ENCODE results near the gene ARHGEF10L. TPM values are rescaled to one million over a fixed set of nuclear protein-coding genes. Genes with fewer than 3 reads are reported as not detected.

ARHGEF10L gene
- total RNA-seq, 1 donor, result 39.1 TPM

GRCh38 chr1:17710889-17711576, 171.5 kb downstream of the ARHGEF10L start:
- H3K9me3 ChIP-seq (ENCODE audit: low read depth, low read length), result peaks cover 3% of the 10 kb centered on the region
- H2AFZ ChIP-seq (ENCODE audit: low read length), result no peak overlapping the region
- peaks cover 8% of the 10 kb centered on the region for H3K27me3 ChIP-seq (ENCODE audit: insufficient read depth, low read length)
- no peak for TF ChIP-seq CTCF (IDR thresholded peaks at IDR 0.05; ENCODE audit: extremely low read depth, low read depth, low read length)
- no peak overlapping the region for H3K4me3 ChIP-seq (ENCODE audit: insufficient read depth, low read length)
- no peaks in the 10 kb centered on the region for H3K79me2 ChIP-seq (ENCODE audit: insufficient read depth, low read length)
- H3K36me3 ChIP-seq (ENCODE audit: insufficient read depth, low read length), result no peaks in the 10 kb centered on the region
- no peak overlapping the region for H3K4me2 ChIP-seq (ENCODE audit: insufficient read depth, low read length)
- DNase-seq (ENCODE audit: insufficient read length, low spot score, missing footprints), result peak; percentile 46
- H3K27ac ChIP-seq (ENCODE audit: low read depth, low read length), result no peak overlapping the region
- H4K20me1 ChIP-seq (ENCODE audit: insufficient read depth, low read length), result no peaks in the 10 kb centered on the region
- no peaks in the 10 kb centered on the region for H3K4me1 ChIP-seq (ENCODE audit: insufficient read depth, low read length)

- Histone ChIP-seq H3K27me3 (ENCODE audit: insufficient read depth, low read length) (peaks cover 2% of the 10 kb centered on the region), H3K4me2 (ENCODE audit: insufficient read depth, low read length) (no peak overlapping the region), H3K9me3 (ENCODE audit: low read depth, low read length) (peaks cover 3% of the 10 kb centered on the region), H2AFZ (ENCODE audit: low read length) (no peak overlapping the region), H3K4me3 (ENCODE audit: insufficient read depth, low read length) (no peak overlapping the region), H4K20me1 (ENCODE audit: insufficient read depth, low read length) (no peaks in the 10 kb centered on the region), H3K79me2 (ENCODE audit: insufficient read depth, low read length) (no peaks in the 10 kb centered on the region), H3K4me1 (ENCODE audit: insufficient read depth, low read length) (no peaks in the 10 kb centered on the region), H3K27ac (ENCODE audit: low read depth, low read length) (no peak overlapping the region), H3K36me3 (ENCODE audit: insufficient read depth, low read length) (no peaks in the 10 kb centered on the region)
- peak; percentile 50 for DNase-seq (ENCODE audit: insufficient read length, low spot score, missing footprints)
- TF ChIP-seq CTCF (IDR thresholded peaks at IDR 0.05; ENCODE audit: extremely low read depth, low read depth, low read length), result no peak
Observed at GRCh38 chr1:17711577-17711910, 172.0 kb downstream of the ARHGEF10L start.

- no peaks in the 10 kb centered on the region for H3K79me2 ChIP-seq (ENCODE audit: insufficient read depth, low read length)
- TF ChIP-seq CTCF (IDR thresholded peaks at IDR 0.05; ENCODE audit: extremely low read depth, low read depth, low read length), result no peak
- H3K4me1 ChIP-seq (ENCODE audit: insufficient read depth, low read length), result no peaks in the 10 kb centered on the region
- H3K36me3 ChIP-seq (ENCODE audit: insufficient read depth, low read length), result no peaks in the 10 kb centered on the region
- DNase-seq (ENCODE audit: insufficient read length, low spot score, missing footprints), result peak; percentile 34
- H3K27me3 ChIP-seq (ENCODE audit: insufficient read depth, low read length), result no peaks in the 10 kb centered on the region
- H3K4me3 ChIP-seq (ENCODE audit: insufficient read depth, low read length), result no peak overlapping the region
- no peak overlapping the region for H3K27ac ChIP-seq (ENCODE audit: low read depth, low read length)
- H4K20me1 ChIP-seq (ENCODE audit: insufficient read depth, low read length), result no peaks in the 10 kb centered on the region
- H2AFZ ChIP-seq (ENCODE audit: low read length), result no peak overlapping the region
- peaks cover 3% of the 10 kb centered on the region for H3K9me3 ChIP-seq (ENCODE audit: low read depth, low read length)
- H3K4me2 ChIP-seq (ENCODE audit: insufficient read depth, low read length), result no peak overlapping the region
Observed at GRCh38 chr1:17711941-17712340, 172.4 kb downstream of the ARHGEF10L start.

GRCh38 chr1:17713993-17714392, 174.5 kb downstream of the ARHGEF10L start:
- Histone ChIP-seq H3K27me3 (ENCODE audit: insufficient read depth, low read length) (no peaks in the 10 kb centered on the region), H3K36me3 (ENCODE audit: insufficient read depth, low read length) (no peaks in the 10 kb centered on the region), H3K4me3 (ENCODE audit: insufficient read depth, low read length) (no peak overlapping the region), H3K4me1 (ENCODE audit: insufficient read depth, low read length) (no peaks in the 10 kb centered on the region), H3K27ac (ENCODE audit: low read depth, low read length) (no peak overlapping the region), H3K4me2 (ENCODE audit: insufficient read depth, low read length) (no peak overlapping the region), H2AFZ (ENCODE audit: low read length) (no peak overlapping the region), H3K79me2 (ENCODE audit: insufficient read depth, low read length) (no peaks in the 10 kb centered on the region), H4K20me1 (ENCODE audit: insufficient read depth, low read length) (no peaks in the 10 kb centered on the region), H3K9me3 (ENCODE audit: low read depth, low read length) (peaks cover 3% of the 10 kb centered on the region)
- no peak for TF ChIP-seq CTCF (IDR thresholded peaks at IDR 0.05; ENCODE audit: extremely low read depth, low read depth, low read length)
- DNase-seq (ENCODE audit: insufficient read length, low spot score, missing footprints), result no peak
